ENCODE data around the gene KRTAP13-3.

The KRTAP13-3 gene

DNA sequence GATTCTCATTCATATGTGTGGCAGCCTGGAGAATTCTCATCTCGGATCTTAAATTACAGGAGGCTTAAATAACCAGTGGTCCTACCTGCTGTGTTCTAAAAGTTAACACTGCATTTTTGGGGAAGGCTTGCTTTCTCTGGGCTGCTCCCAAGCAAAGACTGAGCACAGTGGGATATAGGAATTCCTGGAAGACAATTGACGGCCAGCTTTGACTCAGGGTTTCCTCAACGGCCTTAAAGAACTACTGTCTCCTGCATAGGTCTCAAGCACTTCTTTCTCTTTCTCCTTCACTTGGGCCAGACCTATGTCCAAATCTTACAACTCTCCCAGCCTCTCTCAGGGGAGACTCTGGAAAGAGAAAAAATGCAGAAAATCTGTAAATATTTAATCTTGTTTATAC lies 1.0 kb upstream of the KRTAP13-3 start:
- no peaks in the 10 kb centered on the region for H3K4me1 ChIP-seq (ENCODE audit: control insufficient read depth in 1 of 2, insufficient read depth in 2 of 2, low read length in 2 of 2)
- no peaks in the 10 kb centered on the region for H3K9me3 ChIP-seq (ENCODE audit: control insufficient read depth in 1 of 2, low read length in 2 of 2)
- no peaks in the 10 kb centered on the region for H3K36me3 ChIP-seq (ENCODE audit: control insufficient read depth in 1 of 2, insufficient read depth in 2 of 2, low read length in 2 of 2)
- H3K27me3 ChIP-seq (ENCODE audit: low read depth, low read length), result no peaks in the 10 kb centered on the region
- no peak overlapping the region for H3K27ac ChIP-seq (ENCODE audit: low read length)
- no peak overlapping the region for H3K4me3 ChIP-seq (ENCODE audit: low read depth in 1 of 2, low read length in 2 of 2)

DNA sequence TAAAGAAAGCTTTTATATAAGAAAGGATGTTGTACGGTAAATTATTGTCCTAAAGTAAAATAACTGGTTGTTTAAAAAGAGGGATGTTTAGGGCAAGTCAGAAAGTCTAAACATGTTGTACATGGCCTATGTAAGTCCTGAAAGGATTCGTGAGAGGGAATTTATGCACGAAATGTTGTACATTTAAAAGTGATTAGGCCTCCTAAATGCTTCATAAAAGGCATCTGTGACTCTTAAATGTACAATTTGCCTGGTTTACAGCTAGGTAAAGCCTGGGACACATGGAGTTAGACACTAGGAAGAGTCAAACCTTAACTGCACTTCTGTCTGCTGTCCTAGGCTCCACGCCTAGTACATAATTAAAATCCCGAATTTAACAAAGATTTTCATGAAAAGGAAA lies 9.7 kb downstream of the KRTAP13-3 start:
- H3K9me3 ChIP-seq (ENCODE audit: control insufficient read depth in 1 of 2, low read length in 2 of 2), result no peaks in the 10 kb centered on the region

DNA sequence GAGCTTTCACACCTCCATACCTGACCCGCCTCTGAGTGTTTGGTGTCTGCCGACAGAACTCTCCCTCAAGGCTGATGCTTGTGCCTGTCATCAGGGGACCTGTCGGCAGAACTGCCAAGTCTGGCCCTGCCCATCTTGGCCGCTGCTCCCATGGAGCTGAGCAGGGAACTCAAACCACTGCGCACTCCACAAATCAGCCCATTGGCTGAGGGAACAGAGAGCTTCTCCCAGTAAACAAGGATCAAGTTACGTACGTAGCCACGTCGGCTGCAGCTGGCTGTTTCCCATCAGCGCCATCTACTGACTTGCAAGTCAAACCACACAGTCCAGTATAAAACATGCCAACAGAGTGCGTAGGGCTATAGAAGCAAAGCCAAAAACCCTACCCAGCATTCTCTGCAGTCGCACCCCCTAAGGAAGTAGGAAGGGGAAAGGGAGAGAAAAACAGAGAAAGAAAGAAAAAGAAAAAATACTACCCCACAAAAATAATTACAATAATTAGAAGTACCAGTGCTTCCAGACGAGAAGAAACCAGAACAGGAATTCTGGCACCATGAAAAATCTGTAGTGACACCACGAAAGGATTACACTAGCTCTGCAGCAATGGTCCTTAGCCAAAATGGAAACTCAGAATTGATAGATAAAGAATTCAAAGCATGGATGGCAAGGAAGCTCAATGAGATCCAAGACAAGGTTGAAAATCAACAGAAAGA lies 16.8 kb downstream of the KRTAP13-3 start:
- Histone ChIP-seq H3K27me3 (ENCODE audit: low read depth, low read length) (no peaks in the 10 kb centered on the region), H3K36me3 (ENCODE audit: control insufficient read depth in 1 of 2, insufficient read depth in 2 of 2, low read length in 2 of 2) (no peaks in the 10 kb centered on the region), H3K27ac (ENCODE audit: low read length) (no peak overlapping the region), H3K4me3 (ENCODE audit: low read depth in 1 of 2, low read length in 2 of 2) (no peak overlapping the region), H3K9me3 (ENCODE audit: control insufficient read depth in 1 of 2, low read length in 2 of 2) (peaks cover 0 to 9% of the 10 kb centered on the region in 2 donors), H3K4me1 (ENCODE audit: control insufficient read depth in 1 of 2, insufficient read depth in 2 of 2, low read length in 2 of 2) (no peaks in the 10 kb centered on the region)

More for the DNA sequence above, 9.7 kb downstream of the KRTAP13-3 start:
- H3K4me1 ChIP-seq (ENCODE audit: control insufficient read depth in 1 of 2, insufficient read depth in 2 of 2, low read length in 2 of 2), result no peaks in the 10 kb centered on the region
- H3K4me3 ChIP-seq (ENCODE audit: low read depth in 1 of 2, low read length in 2 of 2), result no peak overlapping the region
- no peaks in the 10 kb centered on the region for H3K36me3 ChIP-seq (ENCODE audit: control insufficient read depth in 1 of 2, insufficient read depth in 2 of 2, low read length in 2 of 2)
- H3K27ac ChIP-seq (ENCODE audit: low read length), result no peak overlapping the region
- H3K27me3 ChIP-seq (ENCODE audit: low read depth, low read length), result no peaks in the 10 kb centered on the region

DNA sequence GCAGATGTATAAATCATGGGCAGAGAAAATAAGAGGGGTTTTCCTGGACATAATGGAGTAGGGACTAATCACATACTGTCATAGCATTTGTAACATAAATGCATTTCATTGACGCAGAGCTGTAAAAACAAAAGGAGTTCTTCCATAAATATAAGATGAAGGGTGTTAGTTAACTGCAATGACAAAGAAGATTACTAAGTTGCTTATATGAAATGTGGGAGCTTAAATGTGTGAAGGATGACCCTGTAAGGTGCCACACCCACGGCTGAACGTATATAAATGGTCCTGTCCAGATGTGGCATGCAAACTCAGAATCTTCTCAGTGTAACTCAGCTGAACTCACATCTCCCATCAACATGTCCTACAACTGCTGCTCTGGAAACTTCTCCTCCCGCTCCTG lies 30.0 kb downstream of the KRTAP13-3 start, which contains the start of gene KRTAP13-1:
Gene KRTAP13-1 (plus strand): TSS at position 301 of the 400 bp plus-strand sequence. CDS start 56 bp downstream, at position 357.
- Histone ChIP-seq H3K27me3 (ENCODE audit: low read depth, low read length) (no peaks in the 10 kb centered on the region), H3K36me3 (ENCODE audit: control insufficient read depth in 1 of 2, insufficient read depth in 2 of 2, low read length in 2 of 2) (no peaks in the 10 kb centered on the region), H3K4me1 (ENCODE audit: control insufficient read depth in 1 of 2, insufficient read depth in 2 of 2, low read length in 2 of 2) (no peaks in the 10 kb centered on the region), H3K27ac (ENCODE audit: low read length) (no peak within 1 kb of the TSS), H3K4me3 (ENCODE audit: low read depth in 1 of 2, low read length in 2 of 2) (no peak within 1 kb of the TSS), H3K9me3 (ENCODE audit: control insufficient read depth in 1 of 2, low read length in 2 of 2) (peaks cover 0 to 5% of the 10 kb centered on the region in 2 donors)

DNA sequence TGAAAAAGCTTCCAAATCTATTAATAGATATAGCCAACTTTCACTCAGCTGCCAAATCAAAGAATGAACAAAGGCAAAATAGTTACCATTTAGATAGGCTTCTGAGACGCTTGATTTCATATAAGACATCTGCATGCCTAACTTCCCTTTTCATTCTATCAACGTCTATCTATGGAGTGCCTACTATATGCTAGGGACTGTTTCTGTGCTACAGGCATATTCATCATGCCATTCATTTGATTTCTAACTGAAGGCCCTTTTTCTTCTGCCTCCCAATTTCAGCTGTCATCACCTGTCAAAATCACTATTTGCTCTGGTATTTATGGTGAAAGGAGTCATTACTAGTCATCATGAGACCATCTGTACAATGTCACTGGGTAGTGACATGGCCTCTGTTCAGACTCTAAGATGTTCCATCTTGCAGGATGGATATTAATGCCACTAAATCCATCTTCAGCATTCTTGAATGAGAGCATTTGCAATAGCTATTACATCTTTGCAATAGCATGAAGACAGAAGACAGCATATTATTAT lies 34.2 kb downstream of the KRTAP13-3 start:
- peaks cover 0 to 10% of the 10 kb centered on the region in 2 donors for H3K9me3 ChIP-seq (ENCODE audit: control insufficient read depth in 1 of 2, low read length in 2 of 2)
- no peak overlapping the region for H3K27ac ChIP-seq (ENCODE audit: low read length)
- H3K4me1 ChIP-seq (ENCODE audit: control insufficient read depth in 1 of 2, insufficient read depth in 2 of 2, low read length in 2 of 2), result no peaks in the 10 kb centered on the region
- H3K27me3 ChIP-seq (ENCODE audit: low read depth, low read length), result no peaks in the 10 kb centered on the region
- no peak overlapping the region for H3K4me3 ChIP-seq (ENCODE audit: low read depth in 1 of 2, low read length in 2 of 2)
- no peaks in the 10 kb centered on the region for H3K36me3 ChIP-seq (ENCODE audit: control insufficient read depth in 1 of 2, insufficient read depth in 2 of 2, low read length in 2 of 2)

DNA sequence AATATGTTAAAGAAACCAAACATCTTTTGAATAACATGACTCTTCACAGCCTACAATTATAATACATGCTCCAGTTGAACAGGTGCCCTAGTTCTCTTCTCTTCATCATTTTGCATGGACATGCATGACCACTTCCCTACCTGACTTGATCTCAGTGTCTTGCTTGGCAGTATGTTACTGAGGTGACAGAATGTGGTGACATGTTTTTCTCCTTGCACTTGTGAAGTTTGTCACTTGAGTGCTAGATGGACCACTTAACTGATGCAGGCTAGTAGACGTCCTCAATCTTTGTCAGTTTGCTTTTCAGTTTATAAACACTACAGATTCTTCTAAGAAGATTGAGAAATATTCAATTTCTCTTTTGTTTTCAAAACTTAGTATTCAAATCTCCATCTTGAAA lies 43.5 kb downstream of the KRTAP13-3 start:
- no peak overlapping the region for H3K4me3 ChIP-seq (ENCODE audit: low read depth in 1 of 2, low read length in 2 of 2)
- no peaks in the 10 kb centered on the region for H3K27me3 ChIP-seq (ENCODE audit: low read depth, low read length)
- H3K4me1 ChIP-seq (ENCODE audit: control insufficient read depth in 1 of 2, insufficient read depth in 2 of 2, low read length in 2 of 2), result no peaks in the 10 kb centered on the region
- H3K27ac ChIP-seq (ENCODE audit: low read length), result no peak overlapping the region
- H3K9me3 ChIP-seq (ENCODE audit: control insufficient read depth in 1 of 2, low read length in 2 of 2), result no peaks in the 10 kb centered on the region
- H3K36me3 ChIP-seq (ENCODE audit: control insufficient read depth in 1 of 2, insufficient read depth in 2 of 2, low read length in 2 of 2), result no peaks in the 10 kb centered on the region

All from muscle layer of duodenum (tissue), 2 donors.